ENCODE measurements around the gene TRERF1.

- no peak for TF ChIP-seq CTCF (IDR thresholded peaks at IDR 0.05)
- TF ChIP-seq POLR2A (IDR thresholded peaks at IDR 0.05) = no peak
These were observed 10.0 kb downstream of the TRERF1 start for GRCh38 chr6:42441697-42442081.
